A673 (cell line): ENCODE measurements around the gene TNFSF15. TPM values are rescaled to one million over a fixed set of nuclear protein-coding genes. Genes with fewer than 3 reads are reported as not detected.

Experiments
- BruUV-seq: library from RNA; stranded (reverse); fragments of 400-500 nt; replicated peaks from 2 replicates; lab custom pipeline; 2021; lab: Mats Ljungman, UMichigan
- CTCF ChIA-PET: fragments of 300-600 bp; sonication (Branson Sonifier 250); formaldehyde crosslinking; loops from one replicate; lab custom pipeline; 2022; ENCODE audit warnings: antibody characterized with exemption; lab: Charles Lee
- POLR2A ChIA-PET: fragments of 300-600 bp; sonication (Branson Sonifier 250); formaldehyde crosslinking; loops from one replicate; lab custom pipeline; 2022; ENCODE audit warnings: antibody characterized with exemption; ENCODE audit not compliant: low non-redundant PET; lab: Charles Lee
- DNase-seq: peaks from one replicate; pipeline ENCODE4 v3.0.0-alpha.2; 2015; ENCODE audit warnings: low spot score
- H3K27ac ChIP-seq: fragments of 200-600 bp; sonication (generic); 2 replicates; pipeline ENCODE4 v1.5.1; 2016; ENCODE audit warnings: mixed run types, low read depth, mild to moderate bottlenecking, mixed read lengths, antibody characterized with exemption, low read length; ENCODE audit not compliant: poor library complexity, severe bottlenecking
- H3K27me3 ChIP-seq: fragments of 200-600 bp; sonication (generic); replicated peaks from 2 replicates; pipeline ENCODE4 v1.6.1; 2017; ENCODE audit warnings: mixed run types, low read depth, mild to moderate bottlenecking, mixed read lengths, antibody characterized with exemption, low read length; ENCODE audit not compliant: insufficient read depth, poor library complexity
- H3K36me3 ChIP-seq: fragments of 200-600 bp; sonication (generic); 2 replicates; pipeline ENCODE4 v1.6.1; 2016; ENCODE audit warnings: mixed run types, mild to moderate bottlenecking, mixed read lengths, antibody characterized with exemption, low read length; ENCODE audit not compliant: insufficient read depth, poor library complexity, severe bottlenecking
- H3K4me1 ChIP-seq: fragments of 200-600 bp; sonication (generic); 2 replicates; pipeline ENCODE4 v1.6.1; 2017; ENCODE audit warnings: mixed run types, mild to moderate bottlenecking, mixed read lengths, antibody characterized with exemption, low read length; ENCODE audit not compliant: insufficient read depth, poor library complexity, severe bottlenecking
- H3K4me3 ChIP-seq: fragments of 200-600 bp; sonication (generic); 2 replicates; pipeline ENCODE4 v1.5.1; 2016; ENCODE audit warnings: low read depth, mixed run types, mild to moderate bottlenecking, mixed read lengths, low read length; ENCODE audit not compliant: poor library complexity, severe bottlenecking
- H3K9me3 ChIP-seq: fragments of 200-600 bp; sonication (generic); 2 replicates; pipeline ENCODE4 v1.6.1; 2016; ENCODE audit warnings: mixed run types, low read depth, mild to moderate bottlenecking, mixed read lengths, antibody characterized with exemption, low read length; ENCODE audit not compliant: poor library complexity, severe bottlenecking
- CTCF ChIP-seq: fragments of 300-800, 200-600 bp; sonication (generic); conservative IDR thresholded peaks from 2 replicates; pipeline ENCODE4 v1.5.1; 2017; ENCODE audit warnings: low read depth, mild to moderate bottlenecking, antibody characterized with exemption, low read length, moderate library complexity, mixed read lengths
- EZH2 ChIP-seq: fragments of 200-600 bp; sonication (generic); IDR thresholded peaks from 2 replicates; pipeline ENCODE4 v1.6.1; 2017; ENCODE audit warnings: borderline replicate concordance, low read depth, mild to moderate bottlenecking, mixed read lengths, antibody characterized with exemption, low read length; ENCODE audit not compliant: poor library complexity, severe bottlenecking
- intact Hi-C: fragments of 100-400 bp; cut with micrococcal nuclease; formaldehyde crosslinking; loops from one replicate; pipeline ENCODE4 v1.10.0; 2022; ENCODE audit not compliant: unreplicated experiment
- total RNA-seq: library from RNA; stranded (reverse); gene quantifications from 2 replicates; pipeline ENCODE4 v1.2.3, GENCODE V29; 2021

TNFSF15 gene
- total RNA-seq, 1 experiment from 2014 or later, result not detected

- TF ChIP-seq EZH2 (no peak), CTCF (no peak)
- H3K36me3 ChIP-seq, result no peaks in the 10 kb centered on the region
- ChIA-PET CTCF (no interaction called here), POLR2A (no interaction called here)
- H3K9me3 ChIP-seq, result no peaks in the 10 kb centered on the region
- no peak overlapping the region for H3K4me3 ChIP-seq
- H3K27ac ChIP-seq, result no peak overlapping the region
- H3K4me1 ChIP-seq, result no peaks in the 10 kb centered on the region
- DNase-seq, result no peak
- BruUV-seq, result no TSS peak
- no peaks in the 10 kb centered on the region for H3K27me3 ChIP-seq
- intact Hi-C loops, result no loop called here
Observed at GRCh38 chr9:114775981-114776380, 29.9 kb downstream of the TNFSF15 start.

GRCh38 chr9:114775121-114775520 is 30.7 kb downstream of the TNFSF15 start:
- H3K27ac ChIP-seq, result no peak overlapping the region
- H3K4me1 ChIP-seq, result no peaks in the 10 kb centered on the region
- ChIA-PET CTCF (no interaction called here), POLR2A (no interaction called here)
- no peak overlapping the region for H3K4me3 ChIP-seq
- TF ChIP-seq EZH2, result no peak
- no peak for TF ChIP-seq CTCF
- H3K27me3 ChIP-seq, result no peaks in the 10 kb centered on the region
- intact Hi-C loops, result no loop called here
- DNase-seq, result no peak
- BruUV-seq, result no TSS peak
- H3K9me3 ChIP-seq, result no peaks in the 10 kb centered on the region
- no peaks in the 10 kb centered on the region for H3K36me3 ChIP-seq

- CTCF ChIA-PET, result no interaction called here
- no TSS peak for BruUV-seq
- intact Hi-C loops, result no loop called here
Observed at GRCh38 chr9:114774524-114774923, 31.3 kb downstream of the TNFSF15 start.

More at GRCh38 chr9:114774524-114774923, 31.3 kb downstream of the TNFSF15 start:
- TF ChIP-seq CTCF (no peak), EZH2 (no peak)
- Histone ChIP-seq H3K27ac (no peak overlapping the region), H3K9me3 (no peaks in the 10 kb centered on the region), H3K36me3 (no peaks in the 10 kb centered on the region), H3K4me3 (no peak overlapping the region), H3K27me3 (no peaks in the 10 kb centered on the region), H3K4me1 (no peaks in the 10 kb centered on the region)
- POLR2A ChIA-PET, result interaction anchor here (0.6 kb wide), 1 partner anchor 48 kb away, joined by 5 read pairs; no protein-coding TSS in a partner anchor
- DNase-seq, result no peak
